22Rv1 (cell line): ENCODE results near the gene SPC24.
"Not testable (repeated sequence)": the region's sequence is repeated elsewhere in the genome, so short reads cannot be mapped to it uniquely, and the experiment has no call there.

Source experiments
- H3K27ac ChIP-seq: fragments of 450-650 bp; 2 replicates; pipeline ENCODE4 v1.5.1; 2017
- ZFX ChIP-seq: fragments of 450-650 bp; IDR thresholded peaks from 2 replicates; pipeline ENCODE4 v1.6.1; 2017; ENCODE audit warnings: antibody characterized with exemption, borderline replicate concordance
- TF ChIP-seq, protein P1 (sequence below): fragments of 450-650 bp; IDR thresholded peaks from 2 replicates; pipeline ENCODE4 v1.5.1; 2017; ENCODE audit warnings: mild to moderate bottlenecking

SPC24 gene

DNA sequence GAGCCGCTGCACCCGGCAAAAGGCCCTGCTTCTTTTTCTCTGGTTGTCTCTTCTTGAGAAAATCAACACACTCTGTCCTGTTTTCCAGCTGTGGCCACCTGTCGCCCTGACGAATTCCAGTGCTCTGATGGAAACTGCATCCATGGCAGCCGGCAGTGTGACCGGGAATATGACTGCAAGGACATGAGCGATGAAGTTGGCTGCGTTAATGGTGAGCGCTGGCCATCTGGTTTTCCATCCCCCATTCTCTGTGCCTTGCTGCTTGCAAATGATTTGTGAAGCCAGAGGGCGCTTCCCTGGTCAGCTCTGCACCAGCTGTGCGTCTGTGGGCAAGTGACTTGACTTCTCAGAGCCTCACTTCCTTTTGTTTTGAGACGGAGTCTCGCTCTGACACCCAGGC is 49.1 kb downstream of the SPC24 start:
- TF ChIP-seq, protein P1, sequence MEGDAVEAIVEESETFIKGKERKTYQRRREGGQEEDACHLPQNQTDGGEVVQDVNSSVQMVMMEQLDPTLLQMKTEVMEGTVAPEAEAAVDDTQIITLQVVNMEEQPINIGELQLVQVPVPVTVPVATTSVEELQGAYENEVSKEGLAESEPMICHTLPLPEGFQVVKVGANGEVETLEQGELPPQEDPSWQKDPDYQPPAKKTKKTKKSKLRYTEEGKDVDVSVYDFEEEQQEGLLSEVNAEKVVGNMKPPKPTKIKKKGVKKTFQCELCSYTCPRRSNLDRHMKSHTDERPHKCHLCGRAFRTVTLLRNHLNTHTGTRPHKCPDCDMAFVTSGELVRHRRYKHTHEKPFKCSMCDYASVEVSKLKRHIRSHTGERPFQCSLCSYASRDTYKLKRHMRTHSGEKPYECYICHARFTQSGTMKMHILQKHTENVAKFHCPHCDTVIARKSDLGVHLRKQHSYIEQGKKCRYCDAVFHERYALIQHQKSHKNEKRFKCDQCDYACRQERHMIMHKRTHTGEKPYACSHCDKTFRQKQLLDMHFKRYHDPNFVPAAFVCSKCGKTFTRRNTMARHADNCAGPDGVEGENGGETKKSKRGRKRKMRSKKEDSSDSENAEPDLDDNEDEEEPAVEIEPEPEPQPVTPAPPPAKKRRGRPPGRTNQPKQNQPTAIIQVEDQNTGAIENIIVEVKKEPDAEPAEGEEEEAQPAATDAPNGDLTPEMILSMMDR, result no peak

DNA sequence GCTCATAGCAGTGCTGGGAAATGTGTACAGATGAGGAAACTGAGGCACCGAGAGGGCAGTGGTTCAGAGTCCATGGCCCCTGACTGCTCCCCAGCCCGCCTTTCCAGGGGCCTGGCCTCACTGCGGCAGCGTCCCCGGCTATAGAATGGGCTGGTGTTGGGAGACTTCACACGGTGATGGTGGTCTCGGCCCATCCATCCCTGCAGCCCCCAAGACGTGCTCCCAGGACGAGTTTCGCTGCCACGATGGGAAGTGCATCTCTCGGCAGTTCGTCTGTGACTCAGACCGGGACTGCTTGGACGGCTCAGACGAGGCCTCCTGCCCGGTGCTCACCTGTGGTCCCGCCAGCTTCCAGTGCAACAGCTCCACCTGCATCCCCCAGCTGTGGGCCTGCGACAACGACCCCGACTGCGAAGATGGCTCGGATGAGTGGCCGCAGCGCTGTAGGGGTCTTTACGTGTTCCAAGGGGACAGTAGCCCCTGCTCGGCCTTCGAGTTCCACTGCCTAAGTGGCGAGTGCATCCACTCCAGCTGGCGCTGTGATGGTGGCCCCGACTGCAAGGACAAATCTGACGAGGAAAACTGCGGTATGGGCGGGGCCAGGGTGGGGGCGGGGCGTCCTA is 50.5 kb downstream of the SPC24 start:
- no peak overlapping the region for H3K27ac ChIP-seq
- TF ChIP-seq, protein P1, result no peak
- TF ChIP-seq ZFX, result no peak

More for the DNA sequence above, 49.1 kb downstream of the SPC24 start:
- no peak overlapping the region for H3K27ac ChIP-seq

DNA sequence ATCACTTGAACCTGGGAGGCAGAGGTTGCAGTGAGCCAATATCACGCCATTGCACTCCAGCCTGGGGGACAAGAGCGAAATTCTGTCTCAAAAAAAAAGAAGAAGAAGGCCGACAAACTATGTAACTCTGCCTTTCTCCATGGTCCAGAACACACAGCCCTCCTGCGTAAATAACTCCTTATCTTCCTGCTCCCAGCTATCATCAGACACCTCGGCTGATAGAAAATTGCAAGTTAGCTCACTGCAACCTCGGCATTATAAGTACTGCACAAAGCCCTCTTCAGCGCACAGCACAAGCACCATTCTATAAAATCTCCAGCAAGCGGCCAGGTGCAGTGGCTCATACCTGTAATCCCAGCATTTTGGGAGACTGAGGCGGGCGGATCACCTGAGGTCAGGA is 51.9 kb downstream of the SPC24 start:
- not testable (repeated sequence) for H3K27ac ChIP-seq

DNA sequence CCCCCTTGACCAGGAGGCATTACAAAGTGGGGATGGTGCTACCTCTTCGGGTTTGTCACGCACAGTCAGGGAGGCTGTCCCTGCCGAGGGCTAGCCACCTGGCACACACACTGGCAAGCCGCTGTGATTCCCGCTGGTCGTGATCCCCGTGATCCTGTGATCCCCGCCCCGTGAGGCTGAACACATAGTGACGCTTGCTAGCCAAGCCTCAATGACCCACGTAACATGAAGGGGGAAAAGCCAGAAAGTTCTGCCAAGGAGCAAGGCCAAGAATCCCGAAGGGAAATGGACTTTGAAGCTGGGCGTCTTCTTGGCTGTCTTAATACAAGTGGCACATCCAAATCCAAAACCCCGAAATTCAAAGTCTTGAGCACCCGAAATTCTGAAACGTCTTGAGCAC is 52.6 kb downstream of the SPC24 start:
- TF ChIP-seq, protein P1, result no peak
- TF ChIP-seq ZFX, result no peak

DNA sequence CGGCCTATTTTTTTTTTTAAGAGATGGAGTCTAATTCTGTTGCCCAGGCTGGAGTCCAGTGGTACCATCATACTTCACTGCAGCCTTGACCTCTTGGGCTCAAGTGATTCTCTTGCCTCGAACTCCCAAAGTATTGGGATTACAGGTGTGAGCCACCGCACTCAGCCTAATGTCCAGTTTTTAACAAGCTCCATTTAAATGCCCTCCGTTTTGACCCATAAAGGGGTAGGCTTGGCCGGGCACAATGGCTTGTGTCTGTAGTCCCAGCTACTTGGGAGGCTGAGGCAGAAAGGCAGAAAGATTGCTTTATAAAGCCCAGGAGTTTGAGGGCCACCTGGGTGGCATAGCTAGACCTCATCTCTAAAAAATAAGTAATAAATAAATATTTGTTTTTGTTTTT is 54.5 kb downstream of the SPC24 start:
- H3K27ac ChIP-seq, result no peak overlapping the region
- TF ChIP-seq, protein P1, result no peak
- no peak for TF ChIP-seq ZFX

More for the DNA sequence above, 52.6 kb downstream of the SPC24 start:
- no peak overlapping the region for H3K27ac ChIP-seq

DNA sequence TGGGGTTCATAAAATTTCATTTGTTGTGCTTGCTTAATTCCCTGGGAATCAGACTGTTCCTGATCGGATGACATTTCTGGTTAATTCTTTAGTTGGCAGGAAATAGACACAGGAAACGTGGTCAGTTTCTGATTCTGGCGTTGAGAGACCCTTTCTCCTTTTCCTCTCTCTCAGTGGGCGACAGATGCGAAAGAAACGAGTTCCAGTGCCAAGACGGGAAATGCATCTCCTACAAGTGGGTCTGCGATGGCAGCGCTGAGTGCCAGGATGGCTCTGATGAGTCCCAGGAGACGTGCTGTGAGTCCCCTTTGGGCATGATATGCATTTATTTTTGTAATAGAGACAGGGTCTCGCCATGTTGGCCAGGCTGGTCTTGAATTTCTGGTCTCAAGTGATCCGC is 55.5 kb downstream of the SPC24 start:
- no peak for TF ChIP-seq ZFX
- TF ChIP-seq, protein P1, result no peak
- no peak overlapping the region for H3K27ac ChIP-seq

DNA sequence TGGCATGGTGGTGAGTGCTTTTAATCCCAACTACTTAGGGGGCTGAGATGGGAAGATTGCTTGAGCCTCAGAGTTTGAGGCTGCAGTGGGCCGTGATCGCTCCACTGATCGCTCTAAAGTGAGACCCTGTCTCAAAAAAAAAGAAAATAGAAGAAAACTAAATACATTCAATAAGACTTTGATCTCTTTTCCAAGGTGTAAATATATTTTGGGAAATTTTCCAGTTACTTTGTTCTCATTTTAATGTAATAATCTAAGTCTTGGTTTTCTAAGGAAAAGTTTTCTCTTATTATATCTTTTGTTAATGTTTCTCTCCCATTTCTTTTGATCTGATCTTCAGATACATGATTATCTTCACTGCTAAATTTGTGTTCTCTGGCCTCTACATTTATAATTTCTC is 56.7 kb downstream of the SPC24 start:
- H3K27ac ChIP-seq, result no peak overlapping the region; the same call in 1 of the 2 replicates
- TF ChIP-seq, protein P1, result no peak
- TF ChIP-seq ZFX, result no peak

DNA sequence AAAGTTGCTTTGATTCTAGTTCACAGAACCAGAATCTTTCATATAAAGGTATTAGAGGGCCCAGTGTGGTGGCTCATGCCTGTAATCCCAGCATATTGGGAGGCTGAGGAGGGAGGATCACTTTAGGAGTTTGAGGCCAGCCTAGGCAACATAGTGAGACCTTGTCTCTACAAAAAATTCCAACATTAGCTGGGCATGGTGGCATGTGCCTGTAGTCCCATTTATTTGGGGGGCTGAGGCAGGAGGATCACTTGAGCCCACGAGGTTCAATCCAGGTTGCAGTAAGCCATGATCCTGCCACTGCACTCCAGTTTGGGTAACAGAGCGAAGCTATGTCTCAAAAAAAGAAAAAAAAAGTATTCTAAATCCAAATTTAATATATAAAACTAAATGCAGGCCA is 57.3 kb downstream of the SPC24 start:
- TF ChIP-seq, protein P1, result no peak
- H3K27ac ChIP-seq, result no peak overlapping the region

DNA sequence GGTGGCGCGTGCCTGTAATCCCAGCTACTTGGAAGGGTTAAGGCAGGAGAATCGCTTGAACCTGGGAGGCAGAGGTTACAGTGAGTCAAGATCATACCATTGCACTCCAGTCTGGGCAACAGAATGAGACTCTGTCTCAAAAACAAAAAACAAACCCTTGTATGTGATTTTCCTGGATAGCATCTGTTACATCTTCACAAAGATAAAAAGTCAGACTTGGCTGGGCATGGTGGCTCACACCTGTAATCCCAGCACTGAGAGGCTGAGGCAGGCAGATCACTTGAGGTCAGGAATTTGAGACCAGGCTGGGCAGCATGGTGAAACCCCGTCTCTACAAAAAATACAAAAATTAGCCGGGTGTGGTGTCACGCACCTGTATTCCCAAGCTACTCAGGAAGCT is 58.2 kb downstream of the SPC24 start:
- H3K27ac ChIP-seq, result 0 out of 2 replicates have a peak overlapping the region, but pooled peaks have one; percentile 9
